HepG2 (cell line): ENCODE measurements around the gene KLHDC8B. TPM values are rescaled to one million over a fixed set of nuclear protein-coding genes. Genes with fewer than 3 reads are reported as not detected.

Experiments used
- ATF7 ChIP-seq, 2 experiments: fragments of 450-650 bp in 1 of 2; sonication (generic) in 1 of 2; formaldehyde crosslinking in 1 of 2; IDR thresholded peaks; 2 replicates each; pipeline versions ENCODE4 v1.4.0 to v1.6.1; 2016 to 2020; ENCODE audit warnings: antibody characterized with exemption in 1 of 2, mild to moderate bottlenecking in 1 of 2, missing genetic modification reagents in 1 of 2
- HCFC1 ChIP-seq: fragments of 150-350 bp; IDR thresholded peaks from 2 replicates; pipeline ENCODE4 v1.6.1; 2014; ENCODE audit warnings: low read depth, low read length
- HIVEP1 ChIP-seq: sonication (generic); formaldehyde crosslinking; IDR thresholded peaks from 2 replicates; pipeline ENCODE4 v1.4.0; 2020; ENCODE audit warnings: mild to moderate bottlenecking, missing genetic modification reagents
- HMG20B ChIP-seq: conservative IDR thresholded peaks from 2 replicates; pipeline ENCODE4 v1.6.1; 2016; ENCODE audit warnings: missing genetic modification reagents, missing compliant biosample characterization
- KLF16 ChIP-seq, 2 experiments: sonication (generic) in 1 of 2; formaldehyde crosslinking in 1 of 2; IDR thresholded peaks; 2 replicates each; pipeline versions ENCODE4 v1.6.1 to v1.8.0; 2016 to 2023; ENCODE audit warnings: missing genetic modification reagents in 2 of 2, missing compliant biosample characterization in 1 of 2
- MYC ChIP-seq: sonication (generic); formaldehyde crosslinking; IDR thresholded peaks from 2 replicates; pipeline ENCODE4 v1.9.0; 2021; ENCODE audit warnings: missing genetic modification reagents, borderline replicate concordance
- NR2F6 ChIP-seq, 2 experiments: IDR thresholded peaks; 2 replicates each; pipeline ENCODE4 v1.6.1; 2016; ENCODE audit warnings: antibody characterized with exemption in 1 of 2, mild to moderate bottlenecking in 1 of 2
- PTBP1 ChIP-seq: fragments of 200-400 bp; formaldehyde crosslinking; IDR thresholded peaks from 2 replicates; pipeline ENCODE4 v1.6.1; 2018; ENCODE audit warnings: low read length, low read depth; ENCODE audit not compliant: poor library complexity, severe bottlenecking
- RBFOX2 ChIP-seq: fragments of 200-400 bp; formaldehyde crosslinking; IDR thresholded peaks from 2 replicates; pipeline ENCODE4 v1.6.1; 2017; ENCODE audit warnings: low read depth, mild to moderate bottlenecking, low read length
- RBM22 ChIP-seq: fragments of 200-400 bp; formaldehyde crosslinking; optimal IDR thresholded peaks from 2 replicates; pipeline ENCODE3; 2017; ENCODE audit warnings: mild to moderate bottlenecking, low read length, moderate library complexity
- TEAD3 ChIP-seq: optimal IDR thresholded peaks from 2 replicates; pipeline ENCODE3; 2016; ENCODE audit warnings: borderline replicate concordance
- ZFY ChIP-seq: sonication (generic); formaldehyde crosslinking; IDR thresholded peaks from 2 replicates; pipeline ENCODE4 v1.4.0; 2020; ENCODE audit warnings: missing genetic modification reagents
- ZKSCAN1 ChIP-seq: fragments of 150-350 bp; IDR thresholded peaks from 2 replicates; pipeline ENCODE4 v1.6.1; 2014; ENCODE audit warnings: low read length
- ZNF136 ChIP-seq: sonication (generic); formaldehyde crosslinking; IDR thresholded peaks from 2 replicates; pipeline ENCODE4 v1.8.1; 2022; ENCODE audit warnings: low read depth, mild to moderate bottlenecking, moderate library complexity, missing genetic modification reagents
- ZNF234 ChIP-seq: sonication (generic); formaldehyde crosslinking; conservative IDR thresholded peaks from 2 replicates; pipeline ENCODE4 v1.5.1; 2020; ENCODE audit warnings: mild to moderate bottlenecking, missing genetic modification reagents
- ZNF235 ChIP-seq: sonication (generic); formaldehyde crosslinking; IDR thresholded peaks from 2 replicates; pipeline ENCODE4 v1.8.1; 2023; ENCODE audit warnings: mild to moderate bottlenecking, missing genetic modification reagents, borderline replicate concordance
- ZNF329 ChIP-seq: sonication (generic); formaldehyde crosslinking; IDR thresholded peaks from 2 replicates; pipeline ENCODE4 v1.9.0; 2021; ENCODE audit warnings: low read depth, mild to moderate bottlenecking, missing genetic modification reagents
- ZNF556 ChIP-seq: sonication (generic); formaldehyde crosslinking; IDR thresholded peaks from 2 replicates; pipeline ENCODE4 v1.4.0; 2020; ENCODE audit warnings: mild to moderate bottlenecking, missing genetic modification reagents, borderline replicate concordance
- ZNF672 ChIP-seq: sonication (generic); formaldehyde crosslinking; IDR thresholded peaks from 2 replicates; pipeline ENCODE4 v1.8.1; 2022; ENCODE audit warnings: missing genetic modification reagents
- ZNF776 ChIP-seq: sonication (generic); formaldehyde crosslinking; IDR thresholded peaks from 2 replicates; pipeline ENCODE4 v1.4.0; 2020; ENCODE audit warnings: mild to moderate bottlenecking, missing genetic modification reagents
- polyA plus RNA-seq, 8 experiments: library from polyadenylated mRNA; depleted of rRNA in 3 of 8; stranded (reverse) in 7 of 8; unstranded in 1 of 8; fragments of >200 nt; fragmentation: Illumina TruSeq in 4 of 8; extraction: Trizol in 4 of 8; gene quantifications; 2 replicates each; pipeline versions ENCODE4 v1.2.1 to v1.2.3, GENCODE V29; 2011 to 2016; ENCODE audit warnings: low read depth in 4 of 8, missing spikeins in 1 of 8, mixed read lengths in 1 of 8; ENCODE audit not compliant: insufficient read depth in 1 of 8
- total RNA-seq, 5 experiments: library from RNA; depleted of rRNA; stranded (reverse); fragments of >200 nt; fragmentation: Illumina TruSeq; extraction: Trizol; gene quantifications; 2 replicates each; pipeline ENCODE4 v1.2.3, GENCODE V29; 2016; ENCODE audit warnings: low read depth in 1 of 5
- TF ChIP-seq, protein P1 (sequence below): sonication (generic); formaldehyde crosslinking; IDR thresholded peaks from 2 replicates; pipeline ENCODE4 v1.4.0; 2020; ENCODE audit warnings: missing genetic modification reagents, borderline replicate concordance
- TF ChIP-seq, protein P2 (sequence below): sonication (generic); formaldehyde crosslinking; IDR thresholded peaks from 2 replicates; pipeline ENCODE4 v1.5.0; 2020; ENCODE audit warnings: missing genetic modification reagents
- TF ChIP-seq, protein P3 (sequence below): sonication (generic); formaldehyde crosslinking; IDR thresholded peaks from 2 replicates; pipeline ENCODE4 v1.9.0; 2021; ENCODE audit warnings: missing genetic modification reagents, borderline replicate concordance
- TF ChIP-seq, protein P4 (sequence below): sonication (generic); formaldehyde crosslinking; IDR thresholded peaks from 2 replicates; pipeline ENCODE4 v1.4.0; 2020; ENCODE audit warnings: mild to moderate bottlenecking, missing genetic modification reagents

Gene KLHDC8B
- total and polyA plus RNA-seq, 2 of the 13 experiments (the other 11 are each of a cell fraction or from before 2014, with no cell fraction given), result 17.2 to 17.8 TPM

DNA sequence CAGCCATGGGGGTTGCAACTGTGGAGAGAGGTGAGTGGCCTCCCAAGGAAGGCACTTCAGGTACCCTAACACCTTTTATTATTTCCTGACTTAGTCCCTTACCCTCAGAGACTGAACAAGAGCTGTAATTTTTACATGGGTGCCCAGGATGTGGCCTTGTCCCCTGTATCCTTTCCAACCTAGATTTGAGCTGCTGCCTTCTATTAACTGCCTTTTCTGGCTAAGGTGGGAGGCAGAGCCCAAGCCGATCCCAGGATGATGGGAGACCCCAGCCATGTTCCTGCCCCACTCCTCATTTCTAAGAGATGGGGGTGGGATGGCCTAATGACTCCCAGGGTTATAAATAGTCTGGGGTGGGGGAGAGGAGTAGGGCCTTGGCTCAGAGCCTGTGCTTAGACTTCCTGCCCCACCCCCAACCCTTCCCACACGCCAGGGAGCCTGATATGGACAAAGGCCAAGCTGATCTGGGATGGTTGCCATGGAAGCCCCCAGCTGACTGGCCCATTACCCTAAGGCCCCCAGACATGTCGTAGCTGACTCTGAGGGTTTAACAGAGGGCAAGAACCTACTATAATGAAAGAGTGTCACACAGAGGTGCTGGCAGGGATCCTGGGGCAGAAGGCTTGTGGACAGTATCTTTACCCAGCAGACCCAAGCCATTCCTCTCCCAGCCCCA, 1.9 kb downstream of the KLHDC8B start (continued):
- TF ChIP-seq HIVEP1, result no peak
- no peak for TF ChIP-seq ZNF136 (CRISPR knock-in tag)
- no peak for TF ChIP-seq ZNF235 (CRISPR knock-in tag)
- TF ChIP-seq ZFY, result no peak
- no peak for TF ChIP-seq ZKSCAN1
- TF ChIP-seq MYC, result no peak
- TF ChIP-seq HMG20B (CRISPR knock-in tag), result no peak
- no peak for TF ChIP-seq ZNF776 (CRISPR knock-in tag)
- no peak for TF ChIP-seq RBFOX2
- TF ChIP-seq, protein P1, sequence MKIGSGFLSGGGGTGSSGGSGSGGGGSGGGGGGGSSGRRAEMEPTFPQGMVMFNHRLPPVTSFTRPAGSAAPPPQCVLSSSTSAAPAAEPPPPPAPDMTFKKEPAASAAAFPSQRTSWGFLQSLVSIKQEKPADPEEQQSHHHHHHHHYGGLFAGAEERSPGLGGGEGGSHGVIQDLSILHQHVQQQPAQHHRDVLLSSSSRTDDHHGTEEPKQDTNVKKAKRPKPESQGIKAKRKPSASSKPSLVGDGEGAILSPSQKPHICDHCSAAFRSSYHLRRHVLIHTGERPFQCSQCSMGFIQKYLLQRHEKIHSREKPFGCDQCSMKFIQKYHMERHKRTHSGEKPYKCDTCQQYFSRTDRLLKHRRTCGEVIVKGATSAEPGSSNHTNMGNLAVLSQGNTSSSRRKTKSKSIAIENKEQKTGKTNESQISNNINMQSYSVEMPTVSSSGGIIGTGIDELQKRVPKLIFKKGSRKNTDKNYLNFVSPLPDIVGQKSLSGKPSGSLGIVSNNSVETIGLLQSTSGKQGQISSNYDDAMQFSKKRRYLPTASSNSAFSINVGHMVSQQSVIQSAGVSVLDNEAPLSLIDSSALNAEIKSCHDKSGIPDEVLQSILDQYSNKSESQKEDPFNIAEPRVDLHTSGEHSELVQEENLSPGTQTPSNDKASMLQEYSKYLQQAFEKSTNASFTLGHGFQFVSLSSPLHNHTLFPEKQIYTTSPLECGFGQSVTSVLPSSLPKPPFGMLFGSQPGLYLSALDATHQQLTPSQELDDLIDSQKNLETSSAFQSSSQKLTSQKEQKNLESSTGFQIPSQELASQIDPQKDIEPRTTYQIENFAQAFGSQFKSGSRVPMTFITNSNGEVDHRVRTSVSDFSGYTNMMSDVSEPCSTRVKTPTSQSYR (CRISPR knock-in tag), result peak; percentile 81; the same call in 1 of the 2 replicates
- TF ChIP-seq ZNF556 (CRISPR knock-in tag), result no peak
- TF ChIP-seq, protein P2, sequence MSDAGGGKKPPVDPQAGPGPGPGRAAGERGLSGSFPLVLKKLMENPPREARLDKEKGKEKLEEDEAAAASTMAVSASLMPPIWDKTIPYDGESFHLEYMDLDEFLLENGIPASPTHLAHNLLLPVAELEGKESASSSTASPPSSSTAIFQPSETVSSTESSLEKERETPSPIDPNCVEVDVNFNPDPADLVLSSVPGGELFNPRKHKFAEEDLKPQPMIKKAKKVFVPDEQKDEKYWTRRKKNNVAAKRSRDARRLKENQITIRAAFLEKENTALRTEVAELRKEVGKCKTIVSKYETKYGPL (CRISPR knock-in tag), result no peak
- no peak for TF ChIP-seq NR2F6 (IDR thresholded peaks at IDR 0.05)
- TF ChIP-seq NR2F6 (CRISPR knock-in tag; IDR thresholded peaks at IDR 0.05), result peak; percentile 6; the same call in 1 of the 2 replicates
- no peak for TF ChIP-seq HCFC1
- TF ChIP-seq, protein P3, sequence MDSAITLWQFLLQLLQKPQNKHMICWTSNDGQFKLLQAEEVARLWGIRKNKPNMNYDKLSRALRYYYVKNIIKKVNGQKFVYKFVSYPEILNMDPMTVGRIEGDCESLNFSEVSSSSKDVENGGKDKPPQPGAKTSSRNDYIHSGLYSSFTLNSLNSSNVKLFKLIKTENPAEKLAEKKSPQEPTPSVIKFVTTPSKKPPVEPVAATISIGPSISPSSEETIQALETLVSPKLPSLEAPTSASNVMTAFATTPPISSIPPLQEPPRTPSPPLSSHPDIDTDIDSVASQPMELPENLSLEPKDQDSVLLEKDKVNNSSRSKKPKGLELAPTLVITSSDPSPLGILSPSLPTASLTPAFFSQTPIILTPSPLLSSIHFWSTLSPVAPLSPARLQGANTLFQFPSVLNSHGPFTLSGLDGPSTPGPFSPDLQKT, result no peak
- TF ChIP-seq ZNF234, result no peak
- TF ChIP-seq ATF7 (IDR thresholded peaks at IDR 0.05), result no peak
- no peak for TF ChIP-seq ATF7 (CRISPR knock-in tag; IDR thresholded peaks at IDR 0.05)
- TF ChIP-seq, protein P4, sequence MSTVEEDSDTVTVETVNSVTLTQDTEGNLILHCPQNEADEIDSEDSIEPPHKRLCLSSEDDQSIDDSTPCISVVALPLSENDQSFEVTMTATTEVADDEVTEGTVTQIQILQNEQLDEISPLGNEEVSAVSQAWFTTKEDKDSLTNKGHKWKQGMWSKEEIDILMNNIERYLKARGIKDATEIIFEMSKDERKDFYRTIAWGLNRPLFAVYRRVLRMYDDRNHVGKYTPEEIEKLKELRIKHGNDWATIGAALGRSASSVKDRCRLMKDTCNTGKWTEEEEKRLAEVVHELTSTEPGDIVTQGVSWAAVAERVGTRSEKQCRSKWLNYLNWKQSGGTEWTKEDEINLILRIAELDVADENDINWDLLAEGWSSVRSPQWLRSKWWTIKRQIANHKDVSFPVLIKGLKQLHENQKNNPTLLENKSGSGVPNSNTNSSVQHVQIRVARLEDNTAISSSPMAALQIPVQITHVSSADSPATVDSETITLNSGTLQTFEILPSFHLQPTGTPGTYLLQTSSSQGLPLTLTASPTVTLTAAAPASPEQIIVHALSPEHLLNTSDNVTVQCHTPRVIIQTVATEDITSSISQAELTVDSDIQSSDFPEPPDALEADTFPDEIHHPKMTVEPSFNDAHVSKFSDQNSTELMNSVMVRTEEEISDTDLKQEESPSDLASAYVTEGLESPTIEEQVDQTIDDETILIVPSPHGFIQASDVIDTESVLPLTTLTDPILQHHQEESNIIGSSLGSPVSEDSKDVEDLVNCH, result no peak
- no peak for TF ChIP-seq ZNF672
- no peak for TF ChIP-seq KLF16 (CRISPR knock-in tag; IDR thresholded peaks at IDR 0.05)
- no peak for TF ChIP-seq RBM22
- no peak for TF ChIP-seq PTBP1
- no peak for TF ChIP-seq TEAD3 (CRISPR knock-in tag)
- TF ChIP-seq ZNF329 (CRISPR knock-in tag), result no peak
